Measurements from ENCODE around the gene NANOS2. TPM values are rescaled to one million over a fixed set of nuclear protein-coding genes. Genes with fewer than 3 reads are reported as not detected.

NANOS2 gene
- total and polyA plus RNA-seq, 2 donors from 2014 or later, result not detected

GRCh38 chr19:45931055-45931454 lies 16.5 kb upstream of the NANOS2 start:
- Histone ChIP-seq H3K9me3 (ENCODE audit: control insufficient read depth in 2 of 3, insufficient read depth in 1 of 3, low read length in 3 of 3) (no peaks in the 10 kb centered on the region), H3K9ac (ENCODE audit: low read length in 3 of 3) (no peak overlapping the region), H3K36me3 (ENCODE audit: control insufficient read depth in 2 of 3, insufficient read depth in 3 of 3, low read length in 3 of 3) (no peaks in the 10 kb centered on the region), H3K27ac (ENCODE audit: low read depth in 2 of 2, low read length in 2 of 2) (no peak overlapping the region), H3K4me3 (ENCODE audit: low read length in 3 of 3) (no peak overlapping the region), H3K4me1 (ENCODE audit: control insufficient read depth in 2 of 3, insufficient read depth in 2 of 3, low read depth in 1 of 3, low read length in 3 of 3) (no peaks in the 10 kb centered on the region), H3K27me3 (ENCODE audit: control insufficient read depth, insufficient read depth, low read length) (no peaks in the 10 kb centered on the region)
- no peak for TF ChIP-seq CTCF (IDR thresholded peaks at IDR 0.05; ENCODE audit: borderline replicate concordance, extremely low read depth, insufficient read depth)
- no peak for FAIRE-seq
- intact Hi-C loops (cut with DNase I), result no loop called here
- peak in 1 of 5 donors; percentile 21 for DNase-seq

- H3K9ac ChIP-seq (ENCODE audit: low read length in 3 of 3), result no peak overlapping the region
- H3K4me1 ChIP-seq (ENCODE audit: control insufficient read depth in 2 of 3, insufficient read depth in 2 of 3, low read depth in 1 of 3, low read length in 3 of 3), result no peaks in the 10 kb centered on the region
- TF ChIP-seq CTCF (IDR thresholded peaks at IDR 0.05; ENCODE audit: borderline replicate concordance, extremely low read depth, insufficient read depth), result no peak
- H3K36me3 ChIP-seq (ENCODE audit: control insufficient read depth in 2 of 3, insufficient read depth in 3 of 3, low read length in 3 of 3), result no peaks in the 10 kb centered on the region
- intact Hi-C loops (cut with DNase I), result no loop called here
- no peak for FAIRE-seq
- H3K27me3 ChIP-seq (ENCODE audit: control insufficient read depth, insufficient read depth, low read length), result no peaks in the 10 kb centered on the region
- no peak overlapping the region for H3K4me3 ChIP-seq (ENCODE audit: low read length in 3 of 3)
- H3K27ac ChIP-seq (ENCODE audit: low read depth in 2 of 2, low read length in 2 of 2), result no peak overlapping the region
- no peaks in the 10 kb centered on the region for H3K9me3 ChIP-seq (ENCODE audit: control insufficient read depth in 2 of 3, insufficient read depth in 1 of 3, low read length in 3 of 3)
- no peak for DNase-seq
These were observed 14.7 kb upstream of the NANOS2 start for GRCh38 chr19:45929247-45929646.

GRCh38 chr19:45927565-45928261 lies 13.1 kb upstream of the NANOS2 start:
- no peaks in the 10 kb centered on the region for H3K4me1 ChIP-seq (ENCODE audit: control insufficient read depth in 2 of 3, insufficient read depth in 2 of 3, low read depth in 1 of 3, low read length in 3 of 3)
- H3K9me3 ChIP-seq (ENCODE audit: control insufficient read depth in 2 of 3, insufficient read depth in 1 of 3, low read length in 3 of 3), result no peaks in the 10 kb centered on the region
- FAIRE-seq (no peak), DNase-seq (peak; percentile 92 to 96 (median 93))
- intact Hi-C loops (cut with DNase I), result no loop called here
- H3K9ac ChIP-seq (ENCODE audit: low read length in 3 of 3), result no peak overlapping the region
- TF ChIP-seq CTCF (IDR thresholded peaks at IDR 0.05; ENCODE audit: borderline replicate concordance, extremely low read depth, insufficient read depth), result peak; percentile 2
- peak overlapping the region in 2 of 3 donors; percentile 6 to 49 for H3K4me3 ChIP-seq (ENCODE audit: low read length in 3 of 3)
- no peak overlapping the region for H3K27ac ChIP-seq (ENCODE audit: low read depth in 2 of 2, low read length in 2 of 2)
- H3K36me3 ChIP-seq (ENCODE audit: control insufficient read depth in 2 of 3, insufficient read depth in 3 of 3, low read length in 3 of 3), result no peaks in the 10 kb centered on the region
- no peaks in the 10 kb centered on the region for H3K27me3 ChIP-seq (ENCODE audit: control insufficient read depth, insufficient read depth, low read length)
